Right lobe of liver (tissue), 4 donors: ENCODE measurements around the gene TPO.

ENCODE experiments used
- POLR2A ChIP-seq: fragments of 450-650 bp; IDR thresholded peaks from one replicate; pipeline ENCODE4 v1.6.1; 2017; ENCODE audit warnings: antibody characterized with exemption, mild to moderate bottlenecking
- TF ChIP-seq, protein P1 (sequence below), 4 donors: fragments of 200-600 bp in 3 of 4; fragments of 450-650 bp in 1 of 4; IDR thresholded peaks; one replicate each; pipeline versions ENCODE4 v1.5.1 to v1.8.0; 2016 to 2022; ENCODE audit warnings: antibody characterized with exemption in 4 of 4, mild to moderate bottlenecking in 2 of 4
- donor health status: DM: no; HTN: no; CAD: no.
- donor health status: DM: no; HTN: no; CAD: no.
- donor health status: DM: no; HTN: yes; CAD: no.

DNA sequence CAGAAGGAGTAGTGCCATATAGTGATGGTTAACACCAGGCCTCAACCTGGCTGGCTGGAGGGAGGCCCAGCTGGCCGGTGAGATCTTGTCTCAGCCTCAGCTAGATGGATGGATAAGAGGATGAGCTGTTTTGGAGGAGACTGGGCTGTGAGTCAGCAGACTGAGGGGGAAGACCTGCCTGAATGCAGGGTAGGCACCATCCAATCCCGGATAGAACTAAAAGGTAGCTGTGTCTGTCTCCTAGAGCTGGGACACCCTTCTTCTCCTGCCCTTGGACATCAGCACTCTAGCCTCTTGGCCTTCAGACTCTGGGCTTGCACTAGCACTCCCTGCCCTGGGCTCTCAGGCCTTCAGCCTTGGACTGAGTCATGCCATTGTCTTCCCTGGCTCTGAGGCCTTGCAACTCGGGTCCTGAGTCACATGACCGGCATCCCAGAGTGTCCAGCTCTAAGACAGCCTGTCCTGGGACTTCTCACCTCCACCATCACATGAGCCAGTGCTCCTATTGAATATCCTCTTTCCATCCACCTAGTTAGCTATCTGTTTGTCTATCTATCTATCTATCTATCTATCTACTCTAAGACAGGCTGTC lies 131.3 kb downstream of the TPO start:
- TF ChIP-seq, protein P1, sequence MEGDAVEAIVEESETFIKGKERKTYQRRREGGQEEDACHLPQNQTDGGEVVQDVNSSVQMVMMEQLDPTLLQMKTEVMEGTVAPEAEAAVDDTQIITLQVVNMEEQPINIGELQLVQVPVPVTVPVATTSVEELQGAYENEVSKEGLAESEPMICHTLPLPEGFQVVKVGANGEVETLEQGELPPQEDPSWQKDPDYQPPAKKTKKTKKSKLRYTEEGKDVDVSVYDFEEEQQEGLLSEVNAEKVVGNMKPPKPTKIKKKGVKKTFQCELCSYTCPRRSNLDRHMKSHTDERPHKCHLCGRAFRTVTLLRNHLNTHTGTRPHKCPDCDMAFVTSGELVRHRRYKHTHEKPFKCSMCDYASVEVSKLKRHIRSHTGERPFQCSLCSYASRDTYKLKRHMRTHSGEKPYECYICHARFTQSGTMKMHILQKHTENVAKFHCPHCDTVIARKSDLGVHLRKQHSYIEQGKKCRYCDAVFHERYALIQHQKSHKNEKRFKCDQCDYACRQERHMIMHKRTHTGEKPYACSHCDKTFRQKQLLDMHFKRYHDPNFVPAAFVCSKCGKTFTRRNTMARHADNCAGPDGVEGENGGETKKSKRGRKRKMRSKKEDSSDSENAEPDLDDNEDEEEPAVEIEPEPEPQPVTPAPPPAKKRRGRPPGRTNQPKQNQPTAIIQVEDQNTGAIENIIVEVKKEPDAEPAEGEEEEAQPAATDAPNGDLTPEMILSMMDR (IDR thresholded peaks at IDR 0.05): no peak
- TF ChIP-seq POLR2A: no peak
